Measurements from ENCODE around the gene COX19.
A peak's percentile ranks its signal among the peaks of the same experiment; 100 is the strongest.
"Not testable (repeated sequence)": the region's sequence is repeated elsewhere in the genome, so short reads cannot be mapped to it uniquely, and the experiment has no call there.

The COX19 gene

GRCh38 chr7:1005303-1005702, 30.0 kb upstream of the COX19 start:
- Mint-ChIP-seq H3K27ac (ENCODE audit: low read depth) (no peak overlapping the region), H3K27me3 (no peaks in the 10 kb centered on the region), H3K36me3 (ENCODE audit: insufficient read depth) (peaks cover 13% of the 10 kb centered on the region), H3K4me1 (no peaks in the 10 kb centered on the region), H3K9me3 (no peaks in the 10 kb centered on the region), H3K4me3 (no peak overlapping the region)
- no peak for ATAC-seq (replicated peaks; ENCODE audit: extremely low read depth, poor library complexity, severe bottlenecking)
- no peak for DNase-seq (ENCODE audit: low spot score in 2 of 2)

- no peak for DNase-seq (ENCODE audit: low spot score in 2 of 2)
- Mint-ChIP-seq H3K36me3 (ENCODE audit: insufficient read depth) (peaks cover 10% of the 10 kb centered on the region), H3K27ac (ENCODE audit: low read depth) (no peak overlapping the region), H3K9me3 (no peaks in the 10 kb centered on the region), H3K4me3 (no peak overlapping the region), H3K4me1 (no peaks in the 10 kb centered on the region), H3K27me3 (no peaks in the 10 kb centered on the region)
- no peak for ATAC-seq (replicated peaks; ENCODE audit: extremely low read depth, poor library complexity, severe bottlenecking)
Observed at GRCh38 chr7:1004018-1004852, 28.9 kb upstream of the COX19 start.

- H3K27me3 Mint-ChIP-seq, H3K4me1 Mint-ChIP-seq: not testable (repeated sequence)
Observed at GRCh38 chr7:1002445-1002844, 27.1 kb upstream of the COX19 start.

GRCh38 chr7:1002026-1002425, 26.7 kb upstream of the COX19 start:
- not testable (repeated sequence) for DNase-seq (ENCODE audit: low spot score in 2 of 2); H3K4me1 Mint-ChIP-seq; H3K27me3 Mint-ChIP-seq; H3K4me3 Mint-ChIP-seq; H3K9me3 Mint-ChIP-seq; H3K27ac Mint-ChIP-seq (ENCODE audit: low read depth); ATAC-seq (replicated peaks; ENCODE audit: extremely low read depth, poor library complexity, severe bottlenecking)
- H3K36me3 Mint-ChIP-seq (ENCODE audit: insufficient read depth) = peaks cover 10% of the 10 kb centered on the region

More at GRCh38 chr7:1002445-1002844, 27.1 kb upstream of the COX19 start:
- H3K27ac Mint-ChIP-seq (ENCODE audit: low read depth); DNase-seq (ENCODE audit: low spot score in 2 of 2); ATAC-seq (replicated peaks; ENCODE audit: extremely low read depth, poor library complexity, severe bottlenecking); H3K4me3 Mint-ChIP-seq; H3K9me3 Mint-ChIP-seq: not testable (repeated sequence)
- H3K36me3 Mint-ChIP-seq (ENCODE audit: insufficient read depth) = peaks cover 10% of the 10 kb centered on the region

GRCh38 chr7:1001069-1001770, 25.9 kb upstream of the COX19 start:
- not testable (repeated sequence) for H3K4me1 Mint-ChIP-seq; DNase-seq (ENCODE audit: low spot score in 2 of 2); H3K27me3 Mint-ChIP-seq; H3K4me3 Mint-ChIP-seq; H3K9me3 Mint-ChIP-seq; ATAC-seq (replicated peaks; ENCODE audit: extremely low read depth, poor library complexity, severe bottlenecking)
- peaks cover 10% of the 10 kb centered on the region for H3K36me3 Mint-ChIP-seq (ENCODE audit: insufficient read depth)
- H3K27ac Mint-ChIP-seq (ENCODE audit: low read depth) = peak overlapping the region; percentile 67

GRCh38 chr7:999941-1000935, 24.9 kb upstream of the COX19 start:
- ATAC-seq (replicated peaks; ENCODE audit: extremely low read depth, poor library complexity, severe bottlenecking) (no peak), DNase-seq (ENCODE audit: low spot score in 2 of 2) (no peak)
- Mint-ChIP-seq H3K9me3 (no peaks in the 10 kb centered on the region), H3K4me3 (no peak overlapping the region), H3K27ac (ENCODE audit: low read depth) (no peak overlapping the region), H3K27me3 (no peaks in the 10 kb centered on the region), H3K4me1 (no peaks in the 10 kb centered on the region), H3K36me3 (ENCODE audit: insufficient read depth) (peaks cover 10% of the 10 kb centered on the region)

- Mint-ChIP-seq H3K36me3 (ENCODE audit: insufficient read depth) (peaks cover 10% of the 10 kb centered on the region), H3K27me3 (no peaks in the 10 kb centered on the region), H3K27ac (ENCODE audit: low read depth) (no peak overlapping the region), H3K4me3 (no peak overlapping the region), H3K9me3 (no peaks in the 10 kb centered on the region), H3K4me1 (no peaks in the 10 kb centered on the region)
- DNase-seq (ENCODE audit: low spot score in 2 of 2) (no peak), ATAC-seq (replicated peaks; ENCODE audit: extremely low read depth, poor library complexity, severe bottlenecking) (no peak)
Observed at GRCh38 chr7:999149-999879, 24.0 kb upstream of the COX19 start.

- Mint-ChIP-seq H3K4me1 (peaks cover 7% of the 10 kb centered on the region), H3K27me3 (no peaks in the 10 kb centered on the region), H3K27ac (ENCODE audit: low read depth) (no peak overlapping the region), H3K9me3 (no peaks in the 10 kb centered on the region), H3K4me3 (no peak overlapping the region), H3K36me3 (ENCODE audit: insufficient read depth) (peaks cover 6% of the 10 kb centered on the region)
- ATAC-seq (replicated peaks; ENCODE audit: extremely low read depth, poor library complexity, severe bottlenecking) (no peak), DNase-seq (ENCODE audit: low spot score in 2 of 2) (no peak)
Observed at GRCh38 chr7:997404-998395, 22.4 kb upstream of the COX19 start.

- H3K4me1 Mint-ChIP-seq = peaks cover 7% of the 10 kb centered on the region
- no peak overlapping the region for H3K4me3 Mint-ChIP-seq
- no peaks in the 10 kb centered on the region for H3K27me3 Mint-ChIP-seq
- DNase-seq (ENCODE audit: low spot score in 2 of 2) (no peak), ATAC-seq (replicated peaks; ENCODE audit: extremely low read depth, poor library complexity, severe bottlenecking) (no peak)
- H3K36me3 Mint-ChIP-seq (ENCODE audit: insufficient read depth) = peaks cover 6% of the 10 kb centered on the region
- no peak overlapping the region for H3K27ac Mint-ChIP-seq (ENCODE audit: low read depth)
- H3K9me3 Mint-ChIP-seq = no peaks in the 10 kb centered on the region
Observed at GRCh38 chr7:996079-996872, 20.9 kb upstream of the COX19 start.

GRCh38 chr7:995571-995970, 20.2 kb upstream of the COX19 start:
- Mint-ChIP-seq H3K36me3 (ENCODE audit: insufficient read depth) (peaks cover 3% of the 10 kb centered on the region), H3K9me3 (no peaks in the 10 kb centered on the region), H3K27ac (ENCODE audit: low read depth) (no peak overlapping the region), H3K4me1 (peaks cover 7% of the 10 kb centered on the region), H3K4me3 (no peak overlapping the region), H3K27me3 (no peaks in the 10 kb centered on the region)
- DNase-seq (ENCODE audit: low spot score in 2 of 2) (no peak), ATAC-seq (replicated peaks; ENCODE audit: extremely low read depth, poor library complexity, severe bottlenecking) (no peak)

Measured in central memory CD8-positive, alpha-beta T cell (primary cell).